Peyer's patch (tissue), 4 donors: ENCODE data around the gene SLC7A10. TPM values are rescaled to one million over a fixed set of nuclear protein-coding genes. Genes with fewer than 3 reads are reported as not detected.

Experiments used
- DNase-seq, 3 donors: peaks; one replicate each; pipeline ENCODE4 v3.0.0-alpha.2; 2017 to 2019
- H3K27ac ChIP-seq, 4 donors: fragments of 200-600 bp; sonication (generic); one replicate each; pipeline ENCODE4 v1.5.1; 2016 to 2019
- H3K27me3 ChIP-seq, 2 donors: fragments of 200-600 bp; sonication (generic); one replicate each; pipeline ENCODE4 v1.5.1; 2019
- H3K36me3 ChIP-seq, 3 donors: fragments of 200-600 bp; sonication (generic); one replicate each; pipeline ENCODE4 v1.5.1; 2016 to 2019
- H3K4me1 ChIP-seq, 4 donors: fragments of 200-600 bp; sonication (generic); one replicate each; pipeline ENCODE4 v1.5.1; 2016 to 2019
- H3K4me3 ChIP-seq, 4 donors: fragments of 200-600 bp; sonication (generic); 1 replicate in 3 of 4; 2 replicates in 1 of 4; pipeline ENCODE4 v1.5.1; 2016 to 2019; ENCODE audit warnings: mild to moderate bottlenecking in 1 of 4
- H3K9me3 ChIP-seq, 4 donors: fragments of 200-600 bp; sonication (generic); one replicate each; pipeline ENCODE4 v1.5.1; 2016 to 2019; ENCODE audit warnings: mild to moderate bottlenecking in 1 of 4
- CTCF ChIP-seq, 6 experiments: fragments of 450-650 bp in 4 of 6; fragments of 200-600 bp in 2 of 6; sonication (generic) in 1 of 6; IDR thresholded peaks; one replicate each; pipeline ENCODE4 v1.5.1; 2017 to 2019; ENCODE audit warnings: antibody characterized with exemption in 6 of 6, mild to moderate bottlenecking in 3 of 6, moderate library complexity in 1 of 6
- POLR2A ChIP-seq, 2 donors: fragments of 450-650 bp; IDR thresholded peaks; one replicate each; pipeline ENCODE4 v1.5.1; 2017; ENCODE audit warnings: antibody characterized with exemption in 2 of 2, mild to moderate bottlenecking in 2 of 2, moderate library complexity in 2 of 2
- total RNA-seq, 4 donors: library from RNA; depleted of rRNA; stranded (reverse); fragments of >200 nt; gene quantifications; one replicate each; pipeline ENCODE4 v1.1.0, GENCODE V29; 2016

SLC7A10 gene
- total RNA-seq, 4 donors from 2014 or later, result not detected

- Histone ChIP-seq H3K4me1 (no peaks in the 10 kb centered on the region), H3K27me3 (no peaks in the 10 kb centered on the region), H3K36me3 (peaks cover 0 to 16% (median 0%) of the 10 kb centered on the region in 3 donors), H3K9me3 (no peaks in the 10 kb centered on the region), H3K4me3 (no peak overlapping the region), H3K27ac (no peak overlapping the region)
- no peak for DNase-seq
- TF ChIP-seq POLR2A (IDR thresholded peaks at IDR 0.05) (no peak), CTCF (IDR thresholded peaks at IDR 0.05) (no peak)
Measured at GRCh38 chr19:33204136-33204973, 21.3 kb downstream of the SLC7A10 start.

- TF ChIP-seq CTCF (IDR thresholded peaks at IDR 0.05), result no peak
- no peak for TF ChIP-seq POLR2A (IDR thresholded peaks at IDR 0.05)
- Histone ChIP-seq H3K9me3 (no peaks in the 10 kb centered on the region), H3K27me3 (no peaks in the 10 kb centered on the region), H3K36me3 (peaks cover 0 to 16% (median 0%) of the 10 kb centered on the region in 3 donors), H3K4me1 (no peaks in the 10 kb centered on the region), H3K4me3 (no peak overlapping the region), H3K27ac (no peak overlapping the region)
- no peak for DNase-seq
Measured at GRCh38 chr19:33203529-33203928, 22.1 kb downstream of the SLC7A10 start.

GRCh38 chr19:33202546-33203507 is 22.8 kb downstream of the SLC7A10 start:
- Histone ChIP-seq H3K27ac (no peak overlapping the region), H3K4me1 (no peaks in the 10 kb centered on the region), H3K27me3 (no peaks in the 10 kb centered on the region), H3K4me3 (no peak overlapping the region), H3K36me3 (peaks cover 0 to 16% (median 0%) of the 10 kb centered on the region in 3 donors), H3K9me3 (no peaks in the 10 kb centered on the region)
- TF ChIP-seq POLR2A (IDR thresholded peaks at IDR 0.05), result no peak
- DNase-seq, result no peak

- DNase-seq, result no peak
- H3K36me3 ChIP-seq, result peaks cover 0 to 20% (median 0%) of the 10 kb centered on the region in 3 donors
- H3K27ac ChIP-seq, result no peak overlapping the region
- H3K4me1 ChIP-seq, result no peaks in the 10 kb centered on the region
- no peak overlapping the region for H3K4me3 ChIP-seq
- no peaks in the 10 kb centered on the region for H3K9me3 ChIP-seq
- H3K27me3 ChIP-seq, result no peaks in the 10 kb centered on the region
- no peak for TF ChIP-seq CTCF (IDR thresholded peaks at IDR 0.05)
- no peak for TF ChIP-seq POLR2A (IDR thresholded peaks at IDR 0.05)
Measured at GRCh38 chr19:33201886-33202545, 23.6 kb downstream of the SLC7A10 start.

- H3K27ac ChIP-seq, result no peak overlapping the region
- no peaks in the 10 kb centered on the region for H3K9me3 ChIP-seq
- TF ChIP-seq POLR2A (IDR thresholded peaks at IDR 0.05) (no peak), CTCF (IDR thresholded peaks at IDR 0.05) (no peak)
- H3K4me3 ChIP-seq, result no peak overlapping the region
- H3K36me3 ChIP-seq, result peaks cover 0 to 15% (median 0%) of the 10 kb centered on the region in 3 donors
- H3K4me1 ChIP-seq, result no peaks in the 10 kb centered on the region
- no peaks in the 10 kb centered on the region for H3K27me3 ChIP-seq
- no peak for DNase-seq
Measured at GRCh38 chr19:33201473-33201872, 24.2 kb downstream of the SLC7A10 start.
